SK-N-MC (cell line): ENCODE results near the gene PLA2G4B.

Source experiments
- EZH2 ChIP-seq: fragments of 200-600 bp; sonication (generic); IDR thresholded peaks from one replicate; pipeline ENCODE4 v1.6.1; 2017; ENCODE audit warnings: antibody characterized with exemption
- FOXP2 ChIP-seq: optimal IDR thresholded peaks from 2 replicates; pipeline ENCODE3; 2011; ENCODE audit warnings: mild to moderate bottlenecking, moderate library complexity; ENCODE audit not compliant: insufficient read depth; ENCODE audit errors: extremely low read length, control extremely low read depth

DNA sequence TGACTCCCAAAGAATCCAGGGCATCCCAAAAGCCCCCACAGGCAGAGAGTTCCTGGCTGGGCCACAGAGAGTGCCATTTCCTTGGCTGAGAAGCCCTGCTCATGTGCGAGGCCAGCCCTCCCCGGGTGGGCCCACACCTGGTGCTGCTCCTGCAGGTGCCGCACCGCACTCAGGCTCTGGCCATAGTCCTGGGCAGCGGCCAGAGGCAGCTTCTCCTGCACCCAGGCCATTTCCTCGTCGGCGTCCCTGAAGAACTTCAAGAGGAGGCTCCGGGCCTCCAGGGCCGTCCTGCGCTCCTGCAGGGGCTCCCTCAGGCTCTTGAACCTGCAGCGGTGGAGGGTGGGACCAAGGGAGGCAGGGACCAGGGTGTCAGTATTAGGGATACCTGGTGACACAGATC, 18.1 kb downstream of the PLA2G4B start:
- TF ChIP-seq EZH2, result no peak
- no peak for TF ChIP-seq FOXP2
